Esophagus mucosa (tissue), 1 donor: ENCODE data around the gene VDR. TPM values are rescaled to one million over a fixed set of nuclear protein-coding genes. Genes with fewer than 3 reads are reported as not detected.

Experiments
- ATAC-seq: fragments of 200-7000 bp; cut with Tn5 transposase; one replicate; pipeline ENCODE4 v1.9.1; 2020
- total RNA-seq: library from RNA; stranded (reverse); gene quantifications from one replicate; pipeline ENCODE4 v1.2.4, GENCODE V29; 2023
- donor health status: DM: yes; HTN: yes; CAD: no.

The VDR gene
- total RNA-seq, 1 donor from 2014 or later = 18.0 TPM

DNA sequence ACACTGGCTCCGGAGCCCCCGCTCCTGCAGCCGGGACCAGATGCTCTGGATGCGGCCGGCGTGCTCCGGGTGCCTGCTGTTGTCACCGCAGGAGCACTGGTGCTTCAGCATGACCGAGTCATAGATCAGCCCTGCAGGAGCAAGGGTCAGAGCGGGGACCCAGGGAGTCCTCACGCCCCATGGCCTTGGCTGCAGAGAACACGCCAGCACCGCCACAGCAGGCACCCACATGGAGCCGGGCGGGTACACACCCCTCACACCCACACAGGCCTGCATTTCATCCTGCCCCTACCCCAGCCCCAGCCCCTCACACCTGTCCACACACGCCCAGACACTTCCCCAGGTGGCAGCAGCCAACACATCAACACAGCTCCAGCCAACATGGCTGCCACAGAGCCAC lies 112.9 kb downstream of the VDR start:
- ATAC-seq = no peak

Other genes starting within 250 kb of the VDR start
- gene RPAP3, start 199.0 kb downstream of the VDR start, total RNA-seq = 18.2 TPM
- 66.9 TPM for gene ENDOU, start 179.5 kb downstream of the VDR start, total RNA-seq
- 16.5 TPM for gene RAPGEF3, start 146.1 kb downstream of the VDR start, total RNA-seq
- 19.8 TPM for gene SLC48A1, start 131.8 kb downstream of the VDR start, total RNA-seq
- 25.1 TPM for gene HDAC7, start 85.1 kb downstream of the VDR start, total RNA-seq
- gene TMEM106C, start 58.6 kb upstream of the VDR start, total RNA-seq = 45.4 TPM
- not detected for gene COL2A1, start 99.5 kb upstream of the VDR start, total RNA-seq
- gene SENP1, start 201.1 kb upstream of the VDR start, total RNA-seq = 13.4 TPM
- 24.7 TPM for gene PFKM, start 214.4 kb upstream of the VDR start, total RNA-seq